GM19193 (cell line): ENCODE measurements around the gene FOXJ2.
A peak's percentile ranks its signal among the peaks of the same experiment; 100 is the strongest.

Source experiments
- POLR2A ChIP-seq: IDR thresholded peaks from 4 replicates; pipeline ENCODE4 v1.6.1; 2011; ENCODE audit not compliant: insufficient read depth, insufficient read length; ENCODE audit errors: extremely low read depth

The FOXJ2 gene

GRCh38 chr12:8032242-8033152 lies at the start of gene FOXJ2:
FOXJ2 (plus strand) TSS chr12:8032716; CDS start chr12:8039833, 7,117 bp downstream.
- peak; percentile 67 for TF ChIP-seq POLR2A

- no peak for TF ChIP-seq POLR2A
Observed at GRCh38 chr12:7984900-7985299, 47.6 kb upstream of the FOXJ2 start.

GRCh38 chr12:7985802-7986418 lies 46.6 kb upstream of the FOXJ2 start:
- no peak for TF ChIP-seq POLR2A

- TF ChIP-seq POLR2A: no peak
Observed at GRCh38 chr12:7989827-7990491, 42.6 kb upstream of the FOXJ2 start.

- TF ChIP-seq POLR2A: no peak
Observed at GRCh38 chr12:7991535-7991934, 41.0 kb upstream of the FOXJ2 start.

GRCh38 chr12:7994731-7995205 lies 37.7 kb upstream of the FOXJ2 start:
- no peak for TF ChIP-seq POLR2A

- no peak for TF ChIP-seq POLR2A
Observed at GRCh38 chr12:7995266-7995963, 37.1 kb upstream of the FOXJ2 start.

GRCh38 chr12:8011331-8011730 lies 21.2 kb upstream of the FOXJ2 start:
- TF ChIP-seq POLR2A: no peak

- TF ChIP-seq POLR2A: no peak
Observed at GRCh38 chr12:8012651-8013309, 19.7 kb upstream of the FOXJ2 start.

- no peak for TF ChIP-seq POLR2A
Observed at GRCh38 chr12:8014836-8015235, 17.7 kb upstream of the FOXJ2 start.

- TF ChIP-seq POLR2A: no peak
Observed at GRCh38 chr12:8018666-8019581, 13.6 kb upstream of the FOXJ2 start.

GRCh38 chr12:8026291-8026900 lies 6.1 kb upstream of the FOXJ2 start:
- no peak for TF ChIP-seq POLR2A

GRCh38 chr12:8027856-8028255 lies 4.7 kb upstream of the FOXJ2 start:
- no peak for TF ChIP-seq POLR2A
